Vagina (tissue), 2 donors: ENCODE results near the gene PLAAT5.

ENCODE experiments used
- CTCF ChIP-seq, 3 experiments: fragments of 450-650 bp in 2 of 3; fragments of 200-600 bp in 1 of 3; sonication (generic) in 1 of 3; IDR thresholded peaks; one replicate each; pipeline ENCODE4 v1.5.1; 2017 to 2019; ENCODE audit warnings: antibody characterized with exemption in 3 of 3, mild to moderate bottlenecking in 2 of 3, moderate library complexity in 2 of 3
- POLR2A ChIP-seq, 2 donors: fragments of 450-650 bp; IDR thresholded peaks; one replicate each; pipeline ENCODE4 v1.6.1; 2017; ENCODE audit warnings: antibody characterized with exemption in 2 of 2, mild to moderate bottlenecking in 2 of 2, moderate library complexity in 2 of 2
- POLR2AphosphoS5 ChIP-seq, 2 donors: sonication (generic); formaldehyde crosslinking; IDR thresholded peaks; one replicate each; pipeline ENCODE4 v1.9.0; 2017; ENCODE audit warnings: antibody characterized with exemption in 2 of 2, mild to moderate bottlenecking in 2 of 2, low read depth in 1 of 2; ENCODE audit not compliant: insufficient read depth in 1 of 2

- TF ChIP-seq CTCF (IDR thresholded peaks at IDR 0.05) (no peak), POLR2AphosphoS5 (IDR thresholded peaks at IDR 0.05; ENCODE audit: insufficient read depth in 1 of 2, low read depth in 1 of 2) (no peak), POLR2A (IDR thresholded peaks at IDR 0.05) (no peak)
Measured at GRCh38 chr11:63520606-63521170, 29.7 kb upstream of the PLAAT5 start.
